NB4 (cell line): ENCODE results near the gene CCT5.
"Not testable (repeated sequence)": the region's sequence is repeated elsewhere in the genome, so short reads cannot be mapped to it uniquely, and the experiment has no call there.

Source experiments
- CTCF ChIP-seq: IDR thresholded peaks from one replicate; pipeline ENCODE4 v1.5.1; 2012; ENCODE audit warnings: low read depth, low read length
- MAX ChIP-seq: IDR thresholded peaks from 2 replicates; pipeline ENCODE4 v1.6.1; 2011; ENCODE audit warnings: low read depth, low read length
- MYC ChIP-seq: IDR thresholded peaks from 2 replicates; pipeline ENCODE4 v1.6.1; 2011; ENCODE audit warnings: low read depth, low read length
- POLR2A ChIP-seq: IDR thresholded peaks from 2 replicates; pipeline ENCODE4 v1.6.1; 2011; ENCODE audit warnings: mild to moderate bottlenecking; ENCODE audit not compliant: insufficient read length; ENCODE audit errors: extremely low read depth

DNA sequence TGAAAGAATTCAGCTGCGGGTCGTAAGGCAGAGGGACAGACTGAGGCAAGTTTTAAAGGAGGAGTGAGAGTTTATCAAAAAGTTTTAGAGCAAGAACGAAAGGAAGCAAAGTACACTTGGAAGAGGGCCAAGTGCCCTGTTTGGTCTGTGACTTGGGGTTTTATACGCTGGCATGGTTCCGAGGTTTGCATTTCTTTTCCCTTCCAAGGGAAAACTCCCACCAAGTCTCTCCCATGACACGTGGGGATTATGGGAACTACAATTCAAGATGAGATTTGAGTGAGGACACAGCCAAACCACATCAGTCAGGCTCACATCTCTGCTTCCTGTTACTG is 22.8 kb downstream of the CCT5 start:
- not testable (repeated sequence) for TF ChIP-seq CTCF, MAX, POLR2A, MYC
